Spleen (tissue), 7 donors: Measurements from ENCODE around the gene CPED1.

Experiments
- CTCF ChIP-seq, 11 experiments: fragments of 200-600 bp in 7 of 11; fragments of 450-650 bp in 4 of 11; sonication (generic) in 4 of 11; IDR thresholded peaks in 8 of 11; conservative IDR thresholded peaks in 3 of 11; 1 replicate in 7 of 11; 2 replicates in 4 of 11; pipeline versions ENCODE4 v1.4.0 to v1.8.0; 2016 to 2021; ENCODE audit warnings: antibody characterized with exemption in 11 of 11, inconsistent platforms in 4 of 11, mild to moderate bottlenecking in 1 of 11
- POLR2A ChIP-seq, 3 donors: fragments of 450-650 bp; IDR thresholded peaks; one replicate each; pipeline ENCODE4 v1.5.1; 2017; ENCODE audit warnings: antibody characterized with exemption in 3 of 3, mild to moderate bottlenecking in 1 of 3
- POLR2AphosphoS5 ChIP-seq, 3 donors: sonication (generic); formaldehyde crosslinking; IDR thresholded peaks; one replicate each; pipeline ENCODE4 v1.5.1; 2017; ENCODE audit warnings: antibody characterized with exemption in 3 of 3
- donor health status: DM: no; HTN: no; CAD: no; lungs with moderate emphysema.
- donor health status: DM: no; HTN: no; CAD: no.
- donor health status: DM: no; HTN: no; CAD: no.

GRCh38 chr7:121153411-121153810 is 164.9 kb downstream of the CPED1 start:
- TF ChIP-seq POLR2A (IDR thresholded peaks at IDR 0.05): no peak
- no peak for TF ChIP-seq CTCF (IDR thresholded peaks at IDR 0.05 in 8 of 11, conservative IDR thresholded peaks at IDR 0.05 in 3 of 11)
- TF ChIP-seq POLR2AphosphoS5 (IDR thresholded peaks at IDR 0.05): no peak
